Psoas muscle (tissue), 8 donors: ENCODE measurements around the gene IL3. TPM values are rescaled to one million over a fixed set of nuclear protein-coding genes. Genes with fewer than 3 reads are reported as not detected.

Experiments
- ATAC-seq, 4 donors: fragments of 200-7000 bp; cut with Tn5 transposase; one replicate each; pipeline ENCODE4 v1.9.1; 2020; ENCODE audit warnings: moderate library complexity in 3 of 4, mild to moderate bottlenecking in 2 of 4
- DNase-seq, 2 donors: peaks; one replicate each; pipeline ENCODE4 v3.0.0-alpha.2; 2020
- H3K27ac ChIP-seq: fragments of 200-600 bp; one replicate; pipeline ENCODE4 v1.8.0; 2022
- H3K27me3 ChIP-seq, 3 donors: fragments of 200-600 bp in 1 of 3; one replicate each; pipeline versions ENCODE4 v1.6.1 to v1.8.0; 2013 to 2022; ENCODE audit warnings: low read length in 2 of 3, mild to moderate bottlenecking in 2 of 3, moderate library complexity in 1 of 3; ENCODE audit not compliant: insufficient read depth in 3 of 3
- H3K36me3 ChIP-seq, 2 donors: fragments of 200-600 bp in 1 of 2; one replicate each; pipeline versions ENCODE4 v1.6.1 to v1.8.0; 2013 to 2022; ENCODE audit warnings: low read depth in 1 of 2, mild to moderate bottlenecking in 1 of 2, moderate library complexity in 1 of 2; ENCODE audit not compliant: insufficient read depth in 1 of 2
- H3K4me1 ChIP-seq: fragments of 200-600 bp; one replicate; pipeline ENCODE4 v1.8.0; 2022
- H3K4me3 ChIP-seq: fragments of 200-600 bp; one replicate; pipeline ENCODE4 v1.8.0; 2022; ENCODE audit warnings: mild to moderate bottlenecking
- H3K9me3 ChIP-seq: fragments of 200-600 bp; one replicate; pipeline ENCODE4 v1.8.0; 2022
- WGBS, 3 donors: extraction: QIAGEN DNeasy Blood & Tissue Kit; methylation state at CpG; one replicate each; pipeline versions ENCODE4 v1.1.6 to v1.1.7; 2013; 5-methylcytosine and 5-hydroxymethylcytosine counted together
- intact Hi-C, 2 donors: fragments of 100-400 bp; cut with DNase I; formaldehyde crosslinking; loops; one replicate each; pipeline versions ENCODE4 v1.11.0 to v1.14.2; 2022
- polyA plus RNA-seq, 3 donors: library from polyadenylated mRNA; stranded (reverse); fragments of 200-250 nt; gene quantifications; one replicate each; pipeline ENCODE4 v1.2.3, GENCODE V29; 2013
- total RNA-seq, 4 donors: library from RNA; stranded (reverse); fragmentation: NEBNext Ultra II Directional in 2 of 4; extraction: Animal tissue kit (Norgen Biotek cat#: 25700) in 2 of 4; gene quantifications; one replicate each; pipeline versions ENCODE4 v1.2.1 to v1.2.4, GENCODE V29; 2021 to 2023
- TF ChIP-seq, protein P1 (sequence below): fragments of 200-600 bp; IDR thresholded peaks from one replicate; pipeline ENCODE4 v1.8.0; 2022; ENCODE audit warnings: antibody characterized with exemption
- donor health status: healthy with polysubstance abuse.
- donor health status: DM: no; HTN: no; CAD: no; lungs with moderate emphysema.
- donor health status: Bipolar disorder and iron deficiency.
- donor health status: healthy.
- donor health status: DM: yes; HTN: yes; CAD: no.
- donor health status: DM: no; HTN: no; CAD: no.
- donor health status: DM: no; HTN: no; CAD: no.
- donor health status: DM: yes; HTN: yes; CAD: no.

IL3 gene
- total and polyA plus RNA-seq, 7 donors, result not detected

DNA sequence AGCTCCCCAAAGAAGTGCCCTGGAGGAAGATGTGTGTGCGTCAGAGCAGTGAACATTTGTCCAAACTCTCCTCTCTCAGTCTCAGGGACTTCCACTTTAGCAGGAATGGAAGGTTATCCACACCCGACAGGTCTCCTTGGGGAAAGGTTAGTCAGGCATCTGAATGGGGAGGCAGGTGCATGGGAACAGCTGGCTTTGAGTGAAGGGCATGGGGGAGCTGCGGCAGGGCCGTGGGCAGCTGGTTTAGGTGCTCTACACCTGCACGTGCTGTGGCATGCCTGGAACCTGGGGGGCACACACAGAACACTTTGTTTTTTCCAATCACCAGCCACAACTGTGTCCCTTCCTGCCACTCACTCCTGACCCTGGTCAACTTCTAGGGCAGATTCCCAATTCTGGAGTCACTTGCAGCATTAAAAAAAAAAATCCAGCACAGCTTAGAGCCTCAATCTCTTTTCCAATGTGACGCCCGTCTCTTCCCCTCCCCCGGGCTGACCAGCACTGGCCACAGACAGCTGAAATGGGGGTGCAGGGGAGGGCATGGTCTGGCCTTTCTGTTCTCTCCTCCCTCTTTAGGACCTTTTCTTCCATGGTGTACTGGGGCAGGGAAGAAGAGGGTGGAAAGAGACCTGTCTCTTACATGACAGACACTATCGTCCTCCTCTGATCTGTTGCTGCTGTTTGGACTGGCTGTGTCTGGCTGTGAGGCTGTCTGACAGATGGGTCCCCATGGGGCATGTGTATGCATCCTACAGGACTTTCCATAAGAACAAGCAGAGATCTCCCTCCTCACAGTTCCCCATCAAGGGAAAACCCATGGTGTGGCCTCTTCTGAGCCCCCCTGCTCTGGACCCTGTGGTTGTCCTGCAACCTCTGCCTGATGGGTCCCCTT, 9.5 kb upstream of the IL3 start:
- H3K9me3 ChIP-seq, result no peaks in the 10 kb centered on the region
- TF ChIP-seq, protein P1, sequence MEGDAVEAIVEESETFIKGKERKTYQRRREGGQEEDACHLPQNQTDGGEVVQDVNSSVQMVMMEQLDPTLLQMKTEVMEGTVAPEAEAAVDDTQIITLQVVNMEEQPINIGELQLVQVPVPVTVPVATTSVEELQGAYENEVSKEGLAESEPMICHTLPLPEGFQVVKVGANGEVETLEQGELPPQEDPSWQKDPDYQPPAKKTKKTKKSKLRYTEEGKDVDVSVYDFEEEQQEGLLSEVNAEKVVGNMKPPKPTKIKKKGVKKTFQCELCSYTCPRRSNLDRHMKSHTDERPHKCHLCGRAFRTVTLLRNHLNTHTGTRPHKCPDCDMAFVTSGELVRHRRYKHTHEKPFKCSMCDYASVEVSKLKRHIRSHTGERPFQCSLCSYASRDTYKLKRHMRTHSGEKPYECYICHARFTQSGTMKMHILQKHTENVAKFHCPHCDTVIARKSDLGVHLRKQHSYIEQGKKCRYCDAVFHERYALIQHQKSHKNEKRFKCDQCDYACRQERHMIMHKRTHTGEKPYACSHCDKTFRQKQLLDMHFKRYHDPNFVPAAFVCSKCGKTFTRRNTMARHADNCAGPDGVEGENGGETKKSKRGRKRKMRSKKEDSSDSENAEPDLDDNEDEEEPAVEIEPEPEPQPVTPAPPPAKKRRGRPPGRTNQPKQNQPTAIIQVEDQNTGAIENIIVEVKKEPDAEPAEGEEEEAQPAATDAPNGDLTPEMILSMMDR, result no peak
- intact Hi-C loops, result no loop called here
- no peak overlapping the region for H3K4me3 ChIP-seq
- peaks cover 0 to 3% (median 0%) of the 10 kb centered on the region in 3 donors for H3K27me3 ChIP-seq
- 72 to 81% (median 80%) methylated on average over 9 of the region's 9 CpGs for WGBS, 3 donors
- no peaks in the 10 kb centered on the region for H3K36me3 ChIP-seq
- DNase-seq (peak in 1 of 2 donors; percentile 12), ATAC-seq (no peak)
- no peak overlapping the region for H3K27ac ChIP-seq
- no peaks in the 10 kb centered on the region for H3K4me1 ChIP-seq

DNA sequence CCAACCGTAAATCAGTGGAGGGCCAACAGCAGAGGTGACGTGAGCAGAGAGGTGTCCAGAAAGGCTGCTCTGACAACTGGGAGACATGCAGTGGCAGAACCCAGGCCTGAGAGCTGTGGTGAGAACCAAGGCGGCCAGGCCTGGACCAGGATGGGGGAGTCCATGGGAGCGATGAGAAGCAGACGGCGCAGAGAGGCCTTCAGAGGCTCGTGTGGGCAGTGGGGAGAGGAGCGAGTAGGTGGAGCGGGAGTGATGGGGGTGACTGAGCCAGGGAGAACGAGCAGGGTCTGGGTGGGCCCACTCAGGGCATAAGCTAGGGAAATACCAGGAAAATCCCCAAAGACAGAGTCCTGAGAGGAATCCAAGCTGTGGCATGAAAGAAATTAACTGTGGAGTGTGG, 7.9 kb upstream of the IL3 start:
- H3K27ac ChIP-seq, result no peak overlapping the region
- no peaks in the 10 kb centered on the region for H3K9me3 ChIP-seq
- peak in 1 of 2 donors; percentile 16 for DNase-seq
- TF ChIP-seq, protein P1, result no peak
- intact Hi-C loops, result no loop called here
- H3K4me3 ChIP-seq, result no peak overlapping the region
- H3K4me1 ChIP-seq, result no peaks in the 10 kb centered on the region
- H3K27me3 ChIP-seq, result peaks cover 0 to 3% (median 0%) of the 10 kb centered on the region in 3 donors
- 57 to 69% (median 62%) methylated on average over 10 of the region's 10 CpGs for WGBS, 3 donors
- no peak for ATAC-seq
- H3K36me3 ChIP-seq, result no peaks in the 10 kb centered on the region

DNA sequence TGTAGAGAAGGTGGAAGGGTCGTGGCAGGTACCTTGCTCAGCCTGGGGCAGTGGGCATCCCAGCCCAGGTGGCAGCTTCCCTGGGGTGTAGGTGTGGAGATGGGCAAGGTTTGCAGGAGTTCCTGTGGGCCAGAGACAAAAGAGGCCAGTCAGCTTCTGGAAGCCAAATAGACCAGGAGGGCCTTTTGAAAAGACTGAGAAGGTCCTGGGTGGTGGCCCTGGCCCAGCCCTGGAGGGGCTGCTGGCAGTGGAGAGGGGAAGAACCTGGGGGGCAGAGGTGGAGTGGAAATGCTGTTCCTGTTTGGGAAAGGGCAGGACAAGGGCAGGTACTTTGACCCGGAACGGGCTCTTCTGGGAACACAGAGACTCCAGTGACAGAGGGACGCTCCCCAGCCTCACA, 7.0 kb upstream of the IL3 start:
- H3K4me3 ChIP-seq, result no peak overlapping the region
- no peak for ATAC-seq
- intact Hi-C loops, result no loop called here
- H3K9me3 ChIP-seq, result no peaks in the 10 kb centered on the region
- H3K4me1 ChIP-seq, result no peaks in the 10 kb centered on the region
- no peak overlapping the region for H3K27ac ChIP-seq
- WGBS, 3 donors, result 86 to 95% (median 86%) methylated on average over 4 of the region's 4 CpGs
- DNase-seq, result peak in 1 of 2 donors; percentile 11
- peaks cover 0 to 3% (median 0%) of the 10 kb centered on the region in 3 donors for H3K27me3 ChIP-seq
- H3K36me3 ChIP-seq, result no peaks in the 10 kb centered on the region
- TF ChIP-seq, protein P1, result no peak

DNA sequence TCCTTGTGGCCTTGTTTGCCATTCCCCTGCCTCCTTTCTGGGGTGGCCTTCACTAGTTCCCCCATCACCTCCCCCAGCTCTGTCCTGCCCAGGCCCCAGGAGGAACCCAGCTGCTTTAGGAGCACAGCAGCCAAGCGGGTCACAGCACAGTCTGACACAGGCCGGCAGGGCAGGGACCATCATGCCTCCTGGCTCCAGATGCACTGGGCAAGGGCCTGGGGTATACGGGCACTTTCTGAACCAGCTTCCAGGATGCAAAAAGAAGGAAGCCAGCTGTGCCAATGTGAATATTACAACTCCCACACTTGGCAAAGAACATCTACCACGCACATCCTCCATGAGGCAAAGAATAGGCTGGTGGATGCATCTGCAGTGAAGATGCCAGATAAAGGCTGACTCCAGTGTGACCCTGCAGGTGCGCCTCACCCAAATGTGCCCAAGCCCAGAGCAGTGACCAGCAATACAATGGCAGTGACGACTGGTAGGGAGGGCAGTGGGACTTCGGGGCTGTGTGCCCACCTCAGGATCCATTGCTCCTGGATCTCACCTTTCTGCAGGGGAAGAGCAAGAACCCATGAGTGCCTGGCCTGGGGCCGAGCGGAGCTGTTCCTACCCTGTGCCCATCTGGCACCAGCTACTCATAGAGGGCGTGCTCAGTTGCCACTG, 6.3 kb upstream of the IL3 start:
- no peaks in the 10 kb centered on the region for H3K36me3 ChIP-seq
- intact Hi-C loops, result no loop called here
- H3K9me3 ChIP-seq, result no peaks in the 10 kb centered on the region
- H3K27ac ChIP-seq, result no peak overlapping the region
- no peaks in the 10 kb centered on the region for H3K4me1 ChIP-seq
- WGBS, 3 donors, result 78 to 80% (median 78%) methylated on average over 10 of the region's 10 CpGs
- no peak overlapping the region for H3K4me3 ChIP-seq
- TF ChIP-seq, protein P1, result no peak
- DNase-seq, result peak in 1 of 2 donors; percentile 22
- no peak for ATAC-seq
- H3K27me3 ChIP-seq, result peaks cover 0 to 3% (median 0%) of the 10 kb centered on the region in 3 donors
